Measurements from ENCODE around the gene RBL2.
"Not testable (repeated sequence)": the region's sequence is repeated elsewhere in the genome, so short reads cannot be mapped to it uniquely, and the experiment has no call there.

The RBL2 gene

DNA sequence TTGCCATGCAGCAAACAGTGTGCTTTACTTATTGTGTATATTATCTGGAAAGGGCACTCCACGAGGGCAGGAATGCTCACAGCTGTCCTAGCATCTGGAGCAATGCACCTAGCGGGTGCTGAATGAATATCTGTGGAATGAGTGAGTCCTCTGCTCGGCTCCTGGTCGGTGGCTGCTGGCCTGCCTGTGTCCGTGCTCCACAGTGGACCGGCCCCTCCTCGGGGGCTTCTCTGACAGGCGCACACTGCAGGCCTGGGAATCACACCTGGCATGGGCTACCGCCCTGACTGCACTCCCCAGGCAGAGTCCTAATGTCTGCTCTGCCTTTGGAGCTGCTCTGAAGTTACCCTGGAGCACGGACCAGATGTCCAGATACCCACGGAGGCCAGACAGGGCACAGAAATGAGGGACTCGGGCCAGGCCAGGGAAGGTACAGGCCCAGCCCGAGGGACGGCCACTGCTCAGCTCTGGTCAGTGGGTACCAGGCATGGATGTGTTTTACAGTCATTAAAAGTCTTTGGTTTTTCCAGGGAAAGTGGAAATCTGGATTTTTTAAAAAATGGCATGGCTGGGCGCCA, 89.8 kb downstream of the RBL2 start:
- TF ChIP-seq ZFX (IDR thresholded peaks at IDR 0.05; ENCODE audit: borderline replicate concordance), result no peak
- TF ChIP-seq, protein P1, sequence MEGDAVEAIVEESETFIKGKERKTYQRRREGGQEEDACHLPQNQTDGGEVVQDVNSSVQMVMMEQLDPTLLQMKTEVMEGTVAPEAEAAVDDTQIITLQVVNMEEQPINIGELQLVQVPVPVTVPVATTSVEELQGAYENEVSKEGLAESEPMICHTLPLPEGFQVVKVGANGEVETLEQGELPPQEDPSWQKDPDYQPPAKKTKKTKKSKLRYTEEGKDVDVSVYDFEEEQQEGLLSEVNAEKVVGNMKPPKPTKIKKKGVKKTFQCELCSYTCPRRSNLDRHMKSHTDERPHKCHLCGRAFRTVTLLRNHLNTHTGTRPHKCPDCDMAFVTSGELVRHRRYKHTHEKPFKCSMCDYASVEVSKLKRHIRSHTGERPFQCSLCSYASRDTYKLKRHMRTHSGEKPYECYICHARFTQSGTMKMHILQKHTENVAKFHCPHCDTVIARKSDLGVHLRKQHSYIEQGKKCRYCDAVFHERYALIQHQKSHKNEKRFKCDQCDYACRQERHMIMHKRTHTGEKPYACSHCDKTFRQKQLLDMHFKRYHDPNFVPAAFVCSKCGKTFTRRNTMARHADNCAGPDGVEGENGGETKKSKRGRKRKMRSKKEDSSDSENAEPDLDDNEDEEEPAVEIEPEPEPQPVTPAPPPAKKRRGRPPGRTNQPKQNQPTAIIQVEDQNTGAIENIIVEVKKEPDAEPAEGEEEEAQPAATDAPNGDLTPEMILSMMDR (IDR thresholded peaks at IDR 0.05), result no peak
- no peak overlapping the region for H3K27ac ChIP-seq

DNA sequence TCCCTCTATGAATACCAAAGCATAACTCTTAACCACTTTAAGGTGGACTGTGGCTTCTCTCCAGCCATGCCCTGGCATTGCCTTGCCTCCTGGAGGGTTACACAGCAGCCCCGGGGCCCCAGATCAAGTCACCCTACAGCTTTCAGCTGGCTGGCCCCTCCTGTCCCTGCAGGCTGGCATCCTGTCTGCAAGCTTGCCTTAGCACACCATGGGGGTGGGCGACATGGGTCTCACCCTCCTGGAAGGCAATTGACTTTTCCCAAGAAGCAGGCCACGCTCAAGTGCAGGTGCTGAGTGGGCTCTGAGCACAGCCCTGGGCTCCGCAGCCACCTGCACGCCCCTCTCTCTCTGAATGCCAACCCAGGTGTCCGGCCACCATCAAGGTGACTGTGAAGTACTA, 94.5 kb downstream of the RBL2 start:
- no peak for TF ChIP-seq ZFX (IDR thresholded peaks at IDR 0.05; ENCODE audit: borderline replicate concordance)
- TF ChIP-seq, protein P1 (IDR thresholded peaks at IDR 0.05), result no peak

DNA sequence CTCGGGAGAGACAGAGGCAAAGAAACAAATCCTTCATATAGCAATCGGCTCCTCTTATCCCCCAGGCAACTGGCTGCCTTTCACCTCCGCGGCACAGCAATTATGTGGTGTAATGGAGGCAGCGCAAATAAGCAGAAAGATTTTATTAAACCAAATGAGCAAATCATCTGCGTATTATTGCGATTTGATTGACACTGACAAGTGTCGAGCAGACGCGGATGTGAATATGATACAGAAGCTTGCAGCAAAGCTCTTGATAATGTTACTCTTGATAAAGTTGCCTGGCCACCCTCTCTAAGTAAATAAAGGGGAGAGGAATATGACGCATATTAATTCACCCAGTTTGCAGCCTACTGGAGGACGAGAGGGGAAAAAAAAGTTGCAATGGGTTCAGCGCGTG, 95.2 kb downstream of the RBL2 start:
- H3K27ac ChIP-seq, result no peak overlapping the region
- TF ChIP-seq, protein P1 (IDR thresholded peaks at IDR 0.05), result no peak
- TF ChIP-seq ZFX (IDR thresholded peaks at IDR 0.05; ENCODE audit: borderline replicate concordance), result no peak

More for the DNA sequence above, 94.5 kb downstream of the RBL2 start:
- H3K27ac ChIP-seq, result no peak overlapping the region

DNA sequence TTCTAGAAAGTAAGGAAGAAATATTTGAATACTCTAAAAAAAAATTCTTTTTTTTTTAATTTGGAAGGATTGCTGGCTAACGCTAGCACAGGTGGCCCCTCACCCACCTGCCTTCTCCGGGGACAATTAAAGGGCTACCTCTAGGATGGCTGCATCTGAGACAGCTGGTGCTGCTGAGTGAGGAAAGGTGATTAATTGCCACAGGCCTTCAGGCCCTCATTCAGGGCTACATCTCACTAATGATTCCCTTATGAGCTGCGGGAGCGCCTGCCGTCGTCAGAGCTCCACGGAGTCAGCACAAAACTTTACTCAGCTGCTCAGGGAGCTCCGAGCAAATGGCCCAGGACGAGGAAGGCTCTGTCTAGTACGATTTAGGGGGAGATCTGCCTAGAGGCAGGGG, 95.8 kb downstream of the RBL2 start:
- TF ChIP-seq ZFX (IDR thresholded peaks at IDR 0.05; ENCODE audit: borderline replicate concordance), result no peak
- TF ChIP-seq, protein P1 (IDR thresholded peaks at IDR 0.05), result no peak
- H3K27ac ChIP-seq, result no peak overlapping the region

DNA sequence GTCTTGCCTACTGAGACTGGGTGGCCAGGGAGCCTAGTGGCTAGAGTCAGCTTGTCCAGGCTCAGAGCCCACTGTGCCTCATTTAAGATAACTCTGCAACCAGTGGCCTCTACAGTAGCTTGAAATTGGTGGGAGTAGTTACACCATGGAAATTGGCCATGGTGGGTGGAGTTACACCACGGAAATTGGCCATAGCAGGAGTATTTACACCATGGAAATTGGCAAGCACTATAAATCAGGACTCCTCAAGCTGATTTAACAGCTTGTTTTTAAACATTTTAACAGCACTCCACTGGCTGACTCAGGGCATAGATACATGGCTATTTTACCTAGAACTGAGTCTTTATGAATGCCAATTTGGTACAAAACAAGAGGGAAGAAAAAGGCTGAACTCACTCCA, 96.5 kb downstream of the RBL2 start:
- H3K27ac ChIP-seq, result no peak overlapping the region
- TF ChIP-seq, protein P1 (IDR thresholded peaks at IDR 0.05), result no peak
- no peak for TF ChIP-seq ZFX (IDR thresholded peaks at IDR 0.05; ENCODE audit: borderline replicate concordance)

DNA sequence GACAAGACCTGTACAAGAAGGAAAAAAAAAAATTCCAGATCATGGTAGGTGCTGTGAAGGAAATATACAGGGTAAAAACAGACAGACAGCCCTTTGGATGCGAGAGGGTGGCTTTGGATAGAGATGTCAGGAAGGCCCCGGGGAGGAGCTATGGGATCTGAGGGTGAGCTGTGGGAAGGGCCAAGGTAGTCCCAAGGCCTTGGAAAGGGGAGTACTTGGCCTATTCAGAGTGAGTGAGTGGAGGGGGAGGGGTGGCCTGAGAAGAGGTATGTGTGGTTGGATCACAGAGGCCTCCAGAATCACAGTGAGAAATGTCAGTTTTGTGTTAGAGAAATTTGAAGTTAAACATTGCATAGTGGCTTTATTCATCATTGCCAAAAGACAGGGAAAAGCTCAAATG, 99.9 kb downstream of the RBL2 start:
- no peak overlapping the region for H3K27ac ChIP-seq
- TF ChIP-seq ZFX (IDR thresholded peaks at IDR 0.05; ENCODE audit: borderline replicate concordance), result no peak
- TF ChIP-seq, protein P1 (IDR thresholded peaks at IDR 0.05), result no peak

DNA sequence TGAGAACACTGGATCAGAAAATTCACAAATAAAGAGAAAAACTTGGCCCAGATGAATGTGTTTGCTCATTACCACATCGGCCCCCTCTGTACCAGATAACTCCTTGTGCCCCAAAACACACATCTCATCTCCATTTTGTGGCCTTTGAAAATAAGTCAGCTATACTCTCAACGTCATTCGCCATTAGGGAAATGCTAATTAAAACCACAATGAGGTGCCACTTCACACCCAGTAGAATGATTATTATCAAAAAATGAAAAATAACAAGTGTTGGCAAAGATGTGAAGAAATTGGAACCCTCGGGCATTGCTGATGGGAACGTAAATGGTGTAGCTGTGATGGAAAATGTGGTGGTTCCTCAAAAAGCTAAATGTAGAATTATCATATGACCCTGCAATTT, 103.4 kb downstream of the RBL2 start:
- H3K27ac ChIP-seq, result no peak overlapping the region

DNA sequence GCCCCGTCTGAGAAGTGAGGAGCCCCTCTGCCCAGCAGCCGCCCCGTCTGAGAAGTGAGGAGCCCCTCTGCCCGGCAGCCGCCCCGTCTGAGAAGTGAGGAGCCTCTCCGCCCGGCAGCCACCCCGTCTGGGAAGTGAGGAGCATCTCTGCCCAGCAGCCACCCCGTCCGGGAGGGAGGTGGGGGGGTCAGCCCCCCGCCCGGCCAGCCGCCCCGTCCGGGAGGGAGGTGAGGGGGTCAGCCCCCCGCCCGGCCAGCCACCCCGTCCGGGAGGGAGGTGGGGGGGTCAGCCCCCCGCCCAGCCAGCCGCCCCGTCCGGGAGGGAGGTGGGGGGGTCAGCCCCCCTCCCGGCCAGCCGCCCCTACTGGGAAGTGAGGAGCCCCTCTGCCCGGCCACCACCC, 105.1 kb downstream of the RBL2 start:
- H3K27ac ChIP-seq, result not testable (repeated sequence)

More for the DNA sequence above, 103.4 kb downstream of the RBL2 start:
- TF ChIP-seq, protein P1 (IDR thresholded peaks at IDR 0.05), result no peak
- no peak for TF ChIP-seq ZFX (IDR thresholded peaks at IDR 0.05; ENCODE audit: borderline replicate concordance)

DNA sequence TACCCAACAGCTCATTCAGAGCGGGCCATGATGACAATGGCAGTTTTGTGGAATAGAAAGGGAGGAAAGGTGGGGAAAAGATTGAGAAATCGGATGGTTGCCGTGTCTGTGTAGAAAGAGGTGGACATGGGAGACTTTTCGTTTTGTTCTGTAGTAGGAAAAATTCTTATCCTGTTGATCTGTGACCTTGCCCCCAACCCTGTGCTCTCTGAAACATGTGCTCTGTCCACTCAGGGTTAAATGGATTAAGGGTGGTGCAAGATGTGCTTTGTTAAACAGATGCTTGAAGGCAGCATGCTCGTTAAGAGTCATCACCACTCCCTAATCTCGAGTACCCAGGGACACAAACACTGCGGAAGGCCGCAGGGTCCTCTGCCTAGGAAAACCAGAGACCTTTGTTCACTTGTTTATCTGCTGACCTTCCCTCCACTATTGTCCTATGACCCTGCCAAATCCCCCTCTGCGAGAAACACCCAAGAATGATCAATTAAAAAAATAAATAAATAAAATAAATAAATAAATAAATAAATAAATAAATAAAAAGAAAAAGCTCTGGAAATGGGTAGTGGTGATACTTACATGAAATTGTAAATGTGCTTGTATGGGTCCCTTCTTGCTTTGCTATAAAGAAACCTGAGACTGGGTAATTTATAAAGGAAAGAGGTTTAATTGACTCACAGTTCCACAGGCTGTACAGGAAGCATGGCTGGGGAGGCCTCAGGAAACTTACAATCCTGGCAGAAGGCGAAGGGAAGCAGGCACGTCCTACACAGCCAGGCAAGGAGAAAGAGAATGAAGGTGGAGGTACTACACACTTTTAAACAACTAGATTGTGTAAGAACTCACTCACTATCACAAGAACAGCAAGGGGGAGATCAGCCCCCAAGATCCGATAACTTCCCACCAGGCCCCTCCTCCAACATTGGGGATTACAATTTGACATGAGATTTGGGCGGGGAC, 105.8 kb downstream of the RBL2 start:
- H3K27ac ChIP-seq, result not testable (repeated sequence)
